NCI-H1694 treated with DMSO at 0.1 percent for 48 hours (cell line): ENCODE data around the gene PPP1R8.
"Not testable (repeated sequence)": the region's sequence is repeated elsewhere in the genome, so short reads cannot be mapped to it uniquely, and the experiment has no call there.

Source experiments
- DNase-seq: peaks from one replicate; lab custom pipeline; 2025; lab: John Stamatoyannopoulos, UW

PPP1R8 gene

DNA sequence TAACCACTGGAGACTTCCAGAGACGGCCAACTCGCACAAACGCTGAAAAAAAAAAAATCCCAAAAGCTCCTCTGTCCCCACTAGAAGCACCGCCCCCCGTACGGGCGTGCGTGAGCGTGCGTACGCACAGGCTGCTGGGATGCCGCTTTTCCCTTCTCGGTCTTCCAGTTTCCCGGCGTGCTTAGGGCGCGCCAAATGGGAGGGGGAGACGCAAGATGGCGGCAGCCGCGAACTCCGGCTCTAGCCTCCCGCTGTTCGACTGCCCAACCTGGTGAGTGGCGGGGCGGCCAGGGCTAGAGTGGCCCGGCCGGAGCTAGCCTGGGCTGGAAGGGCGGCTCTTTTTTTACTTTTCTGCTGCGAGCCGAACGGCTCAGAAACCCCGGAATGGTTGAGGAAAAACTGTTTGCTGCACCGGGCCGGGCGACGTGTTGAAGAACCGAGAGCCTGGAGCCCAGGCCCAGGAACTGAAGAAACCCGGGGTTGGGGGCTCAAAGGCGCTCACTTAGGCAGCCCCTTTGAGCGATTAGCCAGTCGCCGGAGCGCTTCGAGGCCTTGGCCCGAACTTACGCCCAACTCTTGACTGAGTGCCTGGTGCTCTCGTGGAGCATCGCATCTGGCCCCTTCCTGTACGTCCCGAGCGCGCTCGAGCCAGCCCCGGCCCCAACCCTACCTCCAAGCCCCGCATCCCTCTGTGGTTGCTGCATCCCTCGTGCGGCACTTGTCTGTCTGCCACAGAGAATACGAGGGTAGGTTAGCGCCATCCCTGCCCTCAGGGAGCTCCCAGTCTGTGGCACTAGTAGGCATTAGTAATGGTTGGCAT is at the start of gene PPP1R8:
Gene PPP1R8 (plus strand): TSS at position 162 of the 820 bp plus-strand sequence. CDS start 54 bp downstream, at position 216.
- DNase-seq = peak; percentile 91

DNA sequence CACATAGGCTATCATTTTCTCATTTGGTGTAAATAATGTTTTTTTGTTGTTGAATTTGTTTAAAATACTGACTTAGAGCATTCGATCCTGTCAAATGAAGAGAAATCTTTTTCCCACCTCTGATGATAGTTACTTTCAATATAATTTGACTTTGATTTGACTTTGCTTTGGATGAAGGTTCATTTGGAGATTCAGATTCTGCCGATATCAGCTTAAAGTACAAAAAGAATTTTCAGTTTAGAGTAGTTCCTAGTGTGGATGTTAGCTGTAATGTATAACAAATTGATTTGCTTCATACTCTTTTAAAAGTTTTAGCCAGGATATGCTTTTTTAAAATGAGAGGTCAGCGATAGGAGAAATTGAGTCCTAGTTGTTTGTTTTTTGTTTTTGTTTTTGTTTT is 47.6 kb upstream of the PPP1R8 start:
- DNase-seq = no peak

DNA sequence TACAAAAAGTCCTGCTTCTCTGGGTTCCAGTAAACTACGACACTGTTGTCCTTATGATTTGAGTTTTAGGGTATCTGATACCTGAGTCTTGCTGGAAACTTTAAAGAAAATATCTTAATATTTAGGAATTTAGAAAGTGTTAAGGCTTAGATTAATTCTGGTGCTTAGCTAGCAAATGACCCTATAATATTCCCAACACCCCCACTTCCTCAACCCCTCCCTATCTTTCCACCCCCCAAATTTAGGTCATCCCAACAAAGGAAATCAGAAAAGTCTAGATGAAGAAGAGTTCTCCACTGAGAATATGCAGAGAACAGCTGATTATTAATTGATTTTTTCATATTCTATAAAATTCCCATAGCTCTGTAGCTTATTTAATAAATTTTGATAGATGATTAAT is 45.9 kb upstream of the PPP1R8 start:
- DNase-seq = no peak

DNA sequence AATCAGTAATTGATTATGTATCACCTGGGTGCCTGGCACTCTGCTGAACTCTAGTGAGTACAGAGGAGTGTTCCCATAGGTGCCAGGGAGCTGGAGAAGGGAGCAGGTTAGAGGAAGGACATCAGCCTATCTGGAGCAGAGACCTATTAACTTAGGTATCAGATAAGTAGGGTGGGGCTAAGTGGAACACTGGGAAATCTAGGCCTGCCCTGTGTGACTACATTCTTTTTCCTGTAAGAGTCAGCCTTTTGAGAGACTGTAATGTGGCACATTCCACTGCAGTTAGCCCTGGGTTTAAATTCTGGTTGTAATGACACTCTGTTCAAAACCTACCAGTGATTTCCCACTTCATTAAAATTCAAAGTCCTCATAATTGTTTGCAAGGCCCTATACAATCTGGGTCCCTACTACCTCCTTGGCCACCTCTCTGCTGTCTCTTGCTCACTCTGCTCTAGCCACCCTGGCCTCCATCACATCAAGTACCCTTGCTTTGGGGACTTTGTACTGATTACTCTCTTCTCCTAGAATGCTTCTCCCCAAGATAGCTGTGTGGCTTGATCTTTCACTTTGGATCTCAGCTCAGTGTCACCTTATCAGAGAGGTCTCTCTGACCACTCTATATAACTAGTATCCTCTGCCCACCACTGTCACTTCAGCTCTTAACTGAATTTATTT is 44.7 kb upstream of the PPP1R8 start:
- DNase-seq = no peak

DNA sequence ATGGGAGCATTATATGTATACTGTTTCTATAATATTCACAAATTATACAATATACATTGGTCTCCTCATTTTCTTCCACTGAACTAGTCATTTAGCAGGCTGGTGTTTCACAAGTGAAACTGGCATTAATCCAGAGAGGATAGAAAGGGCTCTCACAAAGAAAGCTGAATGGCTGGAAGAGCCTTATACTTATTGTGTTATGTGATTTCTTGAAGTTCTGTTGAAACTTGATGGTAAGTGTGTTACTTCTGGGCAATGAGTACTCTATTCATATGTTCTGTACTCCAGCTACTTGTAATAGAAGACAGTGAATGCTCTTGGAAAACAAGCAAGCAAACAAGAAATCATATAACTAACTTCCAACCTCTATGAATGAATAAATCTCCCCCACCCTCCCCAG is 42.7 kb upstream of the PPP1R8 start:
- DNase-seq = no peak

DNA sequence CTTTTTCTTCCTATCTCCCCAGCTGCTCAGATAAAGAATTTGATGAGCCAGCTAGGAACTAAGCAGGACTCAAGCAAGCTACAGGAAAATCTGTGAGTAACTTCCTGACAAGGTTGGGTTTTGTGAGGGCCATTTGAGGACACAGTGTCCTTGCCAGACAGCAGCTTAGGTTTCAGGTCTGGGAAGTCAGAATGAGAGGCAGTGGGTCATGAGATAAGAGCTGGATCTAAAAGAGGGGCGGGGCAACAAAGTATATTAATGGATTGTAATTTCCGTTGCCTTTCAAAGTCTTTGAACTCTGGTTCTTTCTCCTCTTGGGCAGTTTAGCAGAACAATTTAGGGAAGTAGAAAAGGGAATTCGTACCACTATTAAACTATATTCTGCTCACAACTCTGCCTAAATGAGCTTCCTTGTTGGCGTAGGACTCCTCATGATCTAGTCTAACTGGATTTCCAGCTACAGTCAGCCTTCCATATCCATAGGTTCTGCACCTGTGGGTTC is 41.0 kb upstream of the PPP1R8 start:
- no peak for DNase-seq

DNA sequence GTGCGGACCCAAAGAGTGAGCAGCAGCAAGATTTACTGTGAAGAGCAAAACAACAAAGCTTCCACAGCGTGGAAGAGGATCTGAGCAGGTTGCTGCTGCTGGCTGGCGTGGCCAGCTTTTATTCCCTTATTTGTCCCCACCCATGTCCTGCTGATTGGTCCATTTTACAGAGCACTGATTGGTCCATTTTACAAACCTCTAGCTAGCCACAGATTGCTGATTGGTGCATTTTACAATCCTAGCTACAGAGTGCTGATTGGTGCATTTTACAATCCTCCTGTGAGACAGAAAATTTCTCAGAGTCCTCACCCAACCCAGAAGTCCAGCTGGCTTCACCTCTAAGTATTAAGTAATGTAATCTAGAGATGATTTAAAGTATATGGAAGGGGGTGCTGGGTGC is 40.3 kb upstream of the PPP1R8 start:
- not testable (repeated sequence) for DNase-seq

DNA sequence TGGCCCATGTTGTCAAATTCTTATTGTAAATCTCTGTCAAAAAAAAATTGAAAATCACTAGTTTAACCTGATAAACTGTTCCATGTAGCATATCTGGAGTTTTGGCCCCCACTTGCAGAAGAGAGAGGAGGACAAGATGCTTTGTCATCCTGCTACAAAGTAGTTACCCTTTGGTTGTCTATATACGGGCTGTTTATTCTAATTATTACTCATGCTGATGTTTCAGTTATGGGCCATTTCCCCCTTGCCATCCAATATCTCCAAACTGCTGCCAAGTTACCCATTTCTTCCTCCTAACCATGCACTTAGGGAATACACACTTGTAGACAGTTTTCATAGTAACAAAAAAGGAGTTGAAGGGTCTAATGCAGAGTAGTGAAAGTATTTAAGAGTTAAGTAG is 35.0 kb upstream of the PPP1R8 start:
- DNase-seq = no peak

DNA sequence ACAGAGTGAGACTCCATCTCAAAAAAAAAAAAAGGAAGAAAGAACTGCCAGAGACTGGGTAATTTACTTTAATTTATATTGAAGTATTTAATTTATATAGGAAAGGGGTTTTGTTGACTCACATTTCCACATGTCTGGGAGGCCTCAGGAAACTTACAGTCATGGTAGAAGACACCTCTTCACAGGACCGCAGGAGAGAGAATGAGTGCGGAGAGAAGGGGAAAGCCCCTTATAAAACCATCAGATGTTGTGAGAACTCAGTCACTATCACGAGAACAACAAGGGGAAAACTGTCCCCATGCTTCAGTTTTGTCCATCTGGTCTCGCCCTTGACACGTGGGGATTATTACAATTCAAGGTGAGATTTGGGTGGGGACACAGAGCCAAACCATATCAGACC is 25.8 kb upstream of the PPP1R8 start:
- no peak for DNase-seq

DNA sequence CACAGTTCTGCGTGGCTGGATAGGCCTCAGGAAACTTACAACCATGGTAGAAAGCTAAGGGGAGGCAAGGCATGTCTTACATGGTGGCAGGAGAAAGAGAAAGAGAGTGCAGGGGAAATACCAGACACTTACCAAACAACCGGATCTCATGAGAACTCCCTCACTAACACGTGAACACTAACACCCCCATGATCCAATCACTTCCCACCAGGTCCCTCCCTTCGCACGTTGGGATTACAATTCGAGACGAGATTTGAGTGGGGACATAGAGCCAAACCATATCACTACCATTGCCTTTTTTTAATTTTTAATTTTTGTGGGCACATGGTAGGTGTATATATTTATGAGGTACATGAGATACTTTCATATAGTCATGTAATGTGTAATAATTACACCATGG is 23.8 kb upstream of the PPP1R8 start:
- no peak for DNase-seq

DNA sequence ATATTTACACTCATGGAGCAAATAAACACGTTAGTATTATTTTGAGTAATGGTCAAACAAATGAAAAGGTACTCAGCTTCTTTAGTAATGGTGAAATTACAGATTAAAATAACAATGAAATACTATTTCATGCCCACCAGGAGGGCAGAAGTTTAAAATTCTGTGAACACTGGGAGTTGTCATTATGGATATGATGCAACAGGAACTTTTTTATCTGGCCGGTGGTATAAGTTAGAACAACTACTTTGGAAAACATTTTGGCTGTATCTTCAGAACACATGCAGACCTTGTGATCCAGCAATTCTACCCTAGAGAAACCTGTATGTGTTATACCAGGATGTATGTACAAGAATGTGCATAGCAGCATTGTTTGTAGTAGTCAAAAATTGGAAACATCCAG is 23.2 kb upstream of the PPP1R8 start:
- DNase-seq = no peak

DNA sequence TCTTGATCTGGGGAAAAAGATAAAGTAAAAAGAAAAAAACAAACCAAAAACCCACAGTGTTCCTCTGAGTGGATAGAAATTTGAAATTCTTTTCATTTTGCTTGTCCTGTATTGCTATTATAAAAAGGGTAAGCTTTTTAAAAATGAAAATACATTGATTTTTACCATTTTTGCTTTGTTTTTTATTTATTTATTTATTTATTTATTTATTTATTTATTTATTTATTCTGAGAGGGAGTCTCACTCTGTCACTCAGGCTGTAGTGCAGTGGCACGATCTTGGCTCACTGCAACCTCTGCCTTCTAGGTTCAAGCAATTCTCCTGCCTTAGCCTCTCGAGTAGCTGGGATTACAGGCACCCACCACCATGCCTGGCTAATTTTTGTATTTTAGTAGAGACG is 22.5 kb upstream of the PPP1R8 start:
- not testable (repeated sequence) for DNase-seq

DNA sequence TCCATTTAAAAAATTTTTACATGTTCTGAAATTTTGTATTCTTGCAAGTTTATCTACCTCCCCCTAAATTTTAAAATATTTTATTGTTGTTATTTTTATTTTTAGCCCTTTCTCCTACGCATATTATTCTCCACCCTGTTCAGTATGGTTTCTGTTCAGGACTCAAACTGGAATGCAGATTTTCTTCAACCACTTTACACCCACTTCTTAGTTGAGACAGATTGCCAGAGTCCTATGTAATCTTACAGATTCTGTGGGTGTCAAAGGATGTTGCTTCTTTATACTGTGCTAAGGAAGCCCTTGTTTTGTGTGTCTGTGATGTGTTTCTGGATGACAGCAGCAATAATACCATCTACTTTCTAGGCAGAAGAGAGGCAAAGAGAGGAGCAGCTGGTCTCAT is 20.7 kb upstream of the PPP1R8 start:
- DNase-seq = no peak

DNA sequence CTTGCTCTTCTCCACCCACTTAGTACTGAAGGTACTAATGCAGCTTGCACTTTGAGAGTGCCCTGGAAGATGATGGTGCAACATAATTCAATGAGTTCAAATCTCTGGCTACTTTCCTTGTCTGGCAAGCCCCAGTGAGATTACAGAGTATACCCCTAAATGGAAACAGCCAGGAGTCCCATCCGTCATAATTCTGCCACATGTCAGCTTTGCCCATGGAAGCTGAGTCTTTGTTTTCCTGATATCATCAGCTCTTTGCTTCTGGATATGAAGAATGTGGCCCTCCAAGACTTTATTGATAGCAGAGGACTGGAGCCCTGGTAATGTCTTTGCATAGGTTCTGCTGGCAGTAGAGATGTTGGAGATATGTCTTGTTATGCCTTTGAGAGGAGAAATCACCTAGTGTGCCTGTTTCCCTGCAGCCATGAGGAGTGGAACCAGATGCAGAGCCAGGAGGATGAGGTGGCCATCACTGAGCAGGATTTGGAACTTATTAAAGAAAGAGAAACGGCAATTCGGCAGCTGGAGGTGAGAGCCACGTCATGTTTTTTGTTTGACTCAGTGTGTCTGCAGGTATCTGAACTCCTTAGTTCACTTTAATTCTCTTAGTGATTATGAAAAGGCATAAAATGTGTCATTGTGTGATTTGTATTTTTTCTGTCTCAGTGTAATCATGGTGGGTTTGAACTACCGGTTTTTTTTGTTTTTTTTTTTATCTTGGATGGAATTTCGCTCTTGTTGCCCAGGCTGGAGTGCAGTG is 18.7 kb upstream of the PPP1R8 start:
- no peak for DNase-seq

DNA sequence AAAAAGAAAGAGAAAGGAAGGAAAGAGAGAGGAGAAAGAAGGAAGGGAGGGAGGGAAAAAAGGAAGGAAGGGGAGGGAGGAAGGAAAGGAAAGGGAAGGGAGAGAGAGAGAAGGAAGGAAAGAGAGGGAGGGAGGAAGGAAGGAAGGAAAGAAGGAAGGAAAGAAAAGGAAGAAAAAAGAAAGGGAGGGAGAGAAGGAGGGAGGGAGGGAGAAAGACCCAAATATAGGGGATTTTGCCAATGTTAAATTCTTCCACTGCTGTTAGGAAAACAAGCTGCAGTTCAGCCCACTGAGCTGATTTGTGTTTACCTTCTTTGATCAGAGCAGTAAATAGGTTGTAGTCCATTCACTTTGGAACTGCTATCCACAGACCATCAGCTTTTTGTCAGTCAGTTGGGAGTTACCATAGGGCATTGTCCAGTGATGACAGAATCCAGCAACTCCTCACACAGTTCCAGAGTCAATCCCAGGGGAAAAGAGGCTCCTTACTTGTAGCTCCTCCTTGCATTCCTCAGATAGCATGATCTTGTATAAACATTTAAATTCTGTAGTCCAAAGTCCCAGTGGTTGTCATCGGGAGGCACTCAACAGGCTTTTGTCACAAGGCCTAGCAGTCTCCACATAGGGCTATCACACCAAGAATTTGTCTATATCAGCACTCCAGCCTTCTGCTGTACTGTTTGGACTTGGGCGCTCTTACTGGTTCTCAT is 13.5 kb upstream of the PPP1R8 start:
- DNase-seq = no peak

DNA sequence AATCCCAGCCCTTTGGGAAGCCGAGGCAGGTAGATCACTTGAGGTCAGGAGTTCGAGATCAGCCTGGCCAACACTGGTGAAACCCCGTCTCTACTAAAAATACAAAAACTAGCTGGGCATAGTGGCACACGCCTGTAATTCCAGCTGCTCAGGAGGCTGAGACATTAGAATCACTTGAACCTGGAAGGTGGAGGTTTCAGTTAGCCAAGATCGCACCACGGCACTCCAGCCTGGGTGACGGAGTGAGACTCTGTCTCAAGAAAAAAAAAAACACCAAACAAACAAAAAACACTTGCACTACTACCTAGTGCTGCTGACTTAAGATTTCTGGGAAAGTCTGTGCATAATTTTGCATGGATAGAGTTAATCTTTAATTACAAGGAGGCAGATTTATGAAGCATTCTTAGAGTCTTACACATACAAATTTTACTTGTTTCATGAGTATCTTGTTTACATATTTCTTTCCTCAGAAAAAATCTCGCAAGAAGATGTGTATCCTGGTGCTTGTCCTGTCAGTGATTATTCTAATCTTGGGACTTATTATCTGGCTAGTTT is 8.7 kb upstream of the PPP1R8 start:
- no peak for DNase-seq

DNA sequence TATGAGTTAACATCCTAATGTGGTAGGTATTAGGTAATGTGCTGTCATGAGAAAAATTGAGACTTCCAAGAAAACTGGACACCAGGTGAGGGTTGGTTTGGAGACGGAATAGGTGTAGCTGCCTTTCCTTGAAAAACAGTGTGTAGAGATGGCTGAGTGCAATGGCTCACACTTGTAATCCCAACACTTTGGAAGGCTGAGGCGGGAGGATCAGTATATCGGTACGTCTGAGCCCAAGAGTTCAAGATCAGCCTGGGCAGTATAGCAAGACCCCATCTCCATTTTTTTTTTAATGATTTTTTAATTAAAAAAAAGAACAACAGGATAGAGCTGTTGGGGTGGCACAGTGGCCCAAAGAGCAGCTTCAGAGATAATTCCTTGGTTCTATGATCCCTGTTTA is 6.8 kb upstream of the PPP1R8 start:
- no peak for DNase-seq

DNA sequence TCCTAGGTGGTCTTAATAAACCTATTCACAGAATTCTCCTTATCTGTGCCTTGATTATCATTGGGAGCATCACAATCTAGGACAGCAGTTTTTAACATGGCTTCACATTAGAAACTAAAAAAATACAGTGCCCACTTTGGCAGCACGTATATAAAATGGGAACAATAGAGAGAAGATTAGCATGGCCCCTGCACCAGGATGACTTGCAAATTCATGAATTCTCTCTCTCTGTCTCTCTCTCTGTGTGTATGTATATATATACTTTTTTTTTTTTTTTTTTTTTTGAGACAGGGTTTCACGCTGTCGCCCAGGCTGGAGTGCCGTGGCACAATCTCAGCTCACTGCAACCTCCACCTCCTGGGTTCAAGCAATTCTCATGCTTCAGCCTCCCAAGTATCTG is 6.2 kb upstream of the PPP1R8 start:
- DNase-seq = no peak

DNA sequence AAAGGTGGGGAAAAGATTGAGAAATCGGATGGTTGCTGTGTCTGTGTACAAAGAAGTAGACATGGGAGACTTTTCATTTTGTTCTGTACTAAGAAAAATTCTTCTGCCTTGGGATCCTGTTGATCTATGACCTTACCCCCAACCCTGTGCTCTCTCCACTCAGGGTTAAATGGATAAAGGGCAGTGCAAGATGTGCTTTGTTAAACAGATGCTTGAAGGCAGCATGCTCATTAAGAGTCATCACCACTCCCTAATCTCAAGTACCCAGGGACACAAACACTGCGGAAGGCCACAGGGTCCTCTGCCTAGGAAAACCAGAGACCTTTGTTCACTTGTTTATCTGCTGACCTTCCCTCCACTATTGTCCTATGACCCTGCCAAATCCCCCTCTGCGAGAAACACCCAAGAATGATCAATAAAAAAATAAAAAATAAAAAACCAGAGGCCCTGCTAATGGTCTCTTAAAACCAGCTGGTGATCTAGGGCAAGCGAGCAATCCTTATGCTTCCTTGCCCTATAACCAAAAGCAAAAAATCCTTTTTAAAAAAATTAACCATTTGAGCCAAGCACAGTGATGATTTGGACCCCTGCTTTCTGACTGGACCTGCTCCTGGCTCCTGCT is 1.1 kb upstream of the PPP1R8 start:
- DNase-seq = not testable (repeated sequence)

DNA sequence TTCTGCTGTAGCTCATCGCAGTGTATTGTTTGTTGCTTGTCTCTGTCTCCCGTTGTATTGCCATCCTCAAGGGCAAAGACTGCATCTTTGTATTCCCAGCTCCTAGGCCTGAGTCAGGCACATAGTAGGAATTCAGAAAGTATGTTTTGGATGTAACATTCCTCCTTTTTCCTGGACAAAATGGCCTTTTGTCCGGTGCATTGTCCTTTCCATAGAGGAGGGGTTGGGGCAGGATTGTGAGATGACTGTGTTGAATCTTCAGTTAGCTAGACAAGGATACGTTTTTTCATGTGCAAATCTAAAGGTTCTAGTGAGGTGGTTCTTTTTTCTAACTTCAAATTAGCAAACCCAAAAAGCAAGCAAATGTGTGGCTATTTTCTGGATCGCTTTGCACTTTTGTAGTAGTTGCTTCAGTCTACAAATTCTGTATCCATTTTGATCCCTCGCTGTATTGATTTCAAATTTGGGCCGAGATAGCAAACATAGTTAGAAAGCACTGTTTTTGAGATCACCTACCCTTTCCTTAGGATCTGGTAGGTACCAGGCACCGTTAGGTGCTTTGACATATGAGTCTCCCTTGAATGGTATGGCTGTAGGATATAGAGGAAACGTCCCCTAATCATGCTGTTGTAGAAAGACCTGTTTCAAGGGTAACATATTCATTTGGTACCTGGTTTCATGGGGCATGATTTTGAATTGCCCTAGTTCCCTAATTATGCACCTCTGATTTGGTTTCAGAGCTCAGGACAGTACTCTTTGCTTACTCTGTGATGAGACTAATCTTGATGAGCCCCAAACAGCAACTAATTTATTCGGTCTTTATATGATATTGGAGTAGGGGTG is 1.2 kb downstream of the PPP1R8 start:
- DNase-seq = no peak
